Astrocyte (in vitro differentiated cells and primary cell): ENCODE results near the gene VGLL3. TPM values are rescaled to one million over a fixed set of nuclear protein-coding genes. Genes with fewer than 3 reads are reported as not detected.

Source experiments
- DNase-seq: peaks from one replicate; pipeline ENCODE4 v3.0.0-alpha.2; 2010; ENCODE audit warnings: low read depth
- FAIRE-seq: peaks from 2 replicates; lab custom pipeline; 2011; peaks lifted over from hg19 to GRCh38; lab: Jason Lieb, UNC
- H2AFZ ChIP-seq: 2 replicates; pipeline ENCODE4 v1.6.0; 2012; ENCODE audit warnings: low read depth, low read length, inconsistent platforms
- H3K27ac ChIP-seq: 2 replicates; pipeline ENCODE4 v1.5.1; 2011; ENCODE audit warnings: low read depth, low read length, inconsistent platforms
- H3K27me3 ChIP-seq: 2 replicates; pipeline ENCODE4 v1.6.0; 2011; ENCODE audit warnings: low read length, inconsistent platforms; ENCODE audit not compliant: insufficient read depth
- H3K36me3 ChIP-seq: 2 replicates; pipeline ENCODE4 v1.5.1; 2011; ENCODE audit warnings: low read length, inconsistent platforms; ENCODE audit not compliant: insufficient read depth
- H3K4me1 ChIP-seq: 2 replicates; pipeline ENCODE4 v1.5.1; 2011; ENCODE audit warnings: low read length, inconsistent platforms; ENCODE audit not compliant: insufficient read depth
- H3K4me2 ChIP-seq: 2 replicates; pipeline ENCODE4 v1.6.0; 2012; ENCODE audit warnings: low read length, inconsistent platforms
- H3K4me3 ChIP-seq: 2 replicates; pipeline ENCODE4 v1.5.1; 2011; ENCODE audit warnings: low read depth, mild to moderate bottlenecking, low read length, inconsistent platforms; ENCODE audit not compliant: insufficient read depth
- H3K79me2 ChIP-seq: 2 replicates; pipeline ENCODE4 v1.6.0; 2012; ENCODE audit warnings: mild to moderate bottlenecking, low read length, inconsistent platforms; ENCODE audit not compliant: insufficient read depth
- H3K9ac ChIP-seq: 2 replicates; pipeline ENCODE4 v1.6.0; 2012; ENCODE audit warnings: mild to moderate bottlenecking, low read length, inconsistent platforms
- H3K9me3 ChIP-seq: 2 replicates; pipeline ENCODE4 v1.5.1; 2012; ENCODE audit warnings: low read depth, mild to moderate bottlenecking, low read length, inconsistent platforms; ENCODE audit not compliant: insufficient read depth
- H4K20me1 ChIP-seq: 2 replicates; pipeline ENCODE4 v1.6.0; 2012; ENCODE audit warnings: low read length, inconsistent platforms; ENCODE audit not compliant: insufficient read depth
- H3K27ac Mint-ChIP-seq: one replicate; pipeline ENCODE4 v1.8.0; 2021; ENCODE audit warnings: mild to moderate bottlenecking, mixed read lengths; ENCODE audit not compliant: unreplicated experiment
- H3K27me3 Mint-ChIP-seq: one replicate; pipeline ENCODE4 v1.8.0; 2021; ENCODE audit warnings: low read depth, mixed read lengths; ENCODE audit not compliant: unreplicated experiment
- H3K36me3 Mint-ChIP-seq: one replicate; pipeline ENCODE4 v1.8.0; 2021; ENCODE audit warnings: low read depth, mixed read lengths; ENCODE audit not compliant: unreplicated experiment
- H3K4me1 Mint-ChIP-seq: one replicate; pipeline ENCODE4 v1.8.0; 2021; ENCODE audit warnings: low read depth, mixed read lengths; ENCODE audit not compliant: unreplicated experiment
- H3K4me3 Mint-ChIP-seq: one replicate; pipeline ENCODE4 v1.8.0; 2021; ENCODE audit warnings: mild to moderate bottlenecking, moderate library complexity, mixed read lengths; ENCODE audit not compliant: unreplicated experiment
- H3K9me3 Mint-ChIP-seq: one replicate; pipeline ENCODE4 v1.8.0; 2021; ENCODE audit warnings: mild to moderate bottlenecking, mixed read lengths; ENCODE audit not compliant: unreplicated experiment
- EZH2 ChIP-seq: IDR thresholded peaks from 2 replicates; pipeline ENCODE4 v1.6.1; 2012; ENCODE audit warnings: mild to moderate bottlenecking, low read length, inconsistent platforms; ENCODE audit not compliant: insufficient read depth
- total RNA-seq: library from RNA; stranded (reverse); gene quantifications from 2 replicates; pipeline ENCODE4 v1.2.1, GENCODE V29; 2021
- TF ChIP-seq, protein P1 (sequence below): IDR thresholded peaks from 2 replicates; pipeline ENCODE4 v1.5.1; 2011; ENCODE audit warnings: low read depth, mild to moderate bottlenecking, inconsistent platforms, low read length, moderate library complexity; ENCODE audit not compliant: insufficient read depth

Gene VGLL3
- total RNA-seq, 1 donor from 2014 or later: 63.7 TPM

DNA sequence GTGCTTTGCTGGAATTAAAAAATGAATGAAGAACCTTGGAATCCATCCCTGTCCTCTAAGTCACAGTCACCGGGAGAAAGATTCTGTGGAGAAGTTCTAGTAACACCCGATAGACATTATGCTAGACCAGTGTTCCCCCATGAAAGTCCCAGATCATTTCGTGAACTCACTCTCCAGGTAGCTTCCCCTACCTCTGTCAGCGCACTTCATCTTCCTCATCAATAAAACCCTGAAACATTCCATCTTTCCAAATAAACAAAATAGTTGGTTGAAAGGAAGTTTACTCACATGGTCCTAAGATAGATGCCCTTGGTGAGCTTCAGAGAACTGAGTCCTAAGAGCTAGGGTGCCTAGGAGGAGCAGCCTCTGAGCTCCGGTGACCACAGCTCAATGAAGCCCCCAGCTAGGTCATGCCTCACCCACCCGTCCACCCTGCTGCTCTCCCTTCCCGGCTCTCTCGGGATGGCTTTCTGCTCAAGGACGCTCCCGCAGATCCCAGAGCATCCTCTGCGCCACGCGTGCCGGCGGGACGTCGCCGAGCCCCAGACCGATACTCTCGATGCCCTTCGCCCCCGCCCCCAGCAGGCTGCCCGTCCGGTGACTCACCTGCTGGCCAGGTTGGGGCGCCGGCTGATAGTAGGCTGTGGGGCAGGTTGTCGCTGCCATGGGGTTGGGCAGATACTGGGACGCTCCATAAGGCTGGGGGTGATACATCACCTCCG is 776 bp downstream of the VGLL3 start:
- H3K27me3 ChIP-seq: no peaks in the 10 kb centered on the region
- TF ChIP-seq EZH2: no peak
- TF ChIP-seq, protein P1, sequence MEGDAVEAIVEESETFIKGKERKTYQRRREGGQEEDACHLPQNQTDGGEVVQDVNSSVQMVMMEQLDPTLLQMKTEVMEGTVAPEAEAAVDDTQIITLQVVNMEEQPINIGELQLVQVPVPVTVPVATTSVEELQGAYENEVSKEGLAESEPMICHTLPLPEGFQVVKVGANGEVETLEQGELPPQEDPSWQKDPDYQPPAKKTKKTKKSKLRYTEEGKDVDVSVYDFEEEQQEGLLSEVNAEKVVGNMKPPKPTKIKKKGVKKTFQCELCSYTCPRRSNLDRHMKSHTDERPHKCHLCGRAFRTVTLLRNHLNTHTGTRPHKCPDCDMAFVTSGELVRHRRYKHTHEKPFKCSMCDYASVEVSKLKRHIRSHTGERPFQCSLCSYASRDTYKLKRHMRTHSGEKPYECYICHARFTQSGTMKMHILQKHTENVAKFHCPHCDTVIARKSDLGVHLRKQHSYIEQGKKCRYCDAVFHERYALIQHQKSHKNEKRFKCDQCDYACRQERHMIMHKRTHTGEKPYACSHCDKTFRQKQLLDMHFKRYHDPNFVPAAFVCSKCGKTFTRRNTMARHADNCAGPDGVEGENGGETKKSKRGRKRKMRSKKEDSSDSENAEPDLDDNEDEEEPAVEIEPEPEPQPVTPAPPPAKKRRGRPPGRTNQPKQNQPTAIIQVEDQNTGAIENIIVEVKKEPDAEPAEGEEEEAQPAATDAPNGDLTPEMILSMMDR: no peak
- H3K4me1 Mint-ChIP-seq: peaks cover 32% of the 10 kb centered on the region
- peaks cover 59% of the 10 kb centered on the region for H3K4me1 ChIP-seq
- no peak for DNase-seq
- H3K27me3 Mint-ChIP-seq: no peaks in the 10 kb centered on the region
- H3K79me2 ChIP-seq: peaks cover 59% of the 10 kb centered on the region
- peak overlapping the region; percentile 86 for H3K27ac Mint-ChIP-seq
- peak overlapping the region; percentile 91 for H3K4me2 ChIP-seq
- no peaks in the 10 kb centered on the region for H3K36me3 Mint-ChIP-seq
- peak overlapping the region; percentile 98 for H3K4me3 ChIP-seq
- H3K4me3 Mint-ChIP-seq: peak overlapping the region; percentile 97
- H3K9me3 ChIP-seq: no peaks in the 10 kb centered on the region
- H3K36me3 ChIP-seq: peaks cover 3% of the 10 kb centered on the region
- peak; percentile 52 for FAIRE-seq
- H3K9ac ChIP-seq: peak overlapping the region; percentile 99
- H2AFZ ChIP-seq: peak overlapping the region; percentile 43
- no peaks in the 10 kb centered on the region for H4K20me1 ChIP-seq
- H3K9me3 Mint-ChIP-seq: no peaks in the 10 kb centered on the region
- peak overlapping the region; percentile 96 for H3K27ac ChIP-seq

DNA sequence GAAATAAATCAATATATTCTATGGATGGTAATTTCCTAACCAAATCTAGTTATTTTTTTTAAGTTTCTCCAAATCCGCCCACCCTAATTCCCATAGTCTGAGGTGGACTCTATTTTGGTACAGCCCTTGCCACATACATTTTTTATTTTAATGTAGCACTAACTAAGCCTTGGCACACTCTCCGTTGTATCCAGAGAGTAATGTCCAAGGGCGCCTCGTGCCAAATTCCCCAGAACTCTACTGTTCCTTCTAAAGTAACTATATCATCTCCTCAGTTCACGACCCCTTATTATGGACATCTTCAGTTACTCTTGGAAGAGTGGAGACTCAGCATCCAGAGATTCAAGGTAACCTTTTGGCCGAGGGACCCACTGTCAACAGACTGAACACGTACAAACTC is 1.3 kb downstream of the VGLL3 start:
- Histone ChIP-seq H3K9me3 (no peaks in the 10 kb centered on the region), H3K36me3 (peaks cover 3% of the 10 kb centered on the region), H3K27me3 (no peaks in the 10 kb centered on the region), H4K20me1 (no peaks in the 10 kb centered on the region), H3K27ac (peak overlapping the region; percentile 96), H3K4me1 (peaks cover 60% of the 10 kb centered on the region), H3K79me2 (peaks cover 64% of the 10 kb centered on the region), H2AFZ (no peak overlapping the region), H3K4me3 (peak overlapping the region; percentile 98), H3K9ac (peak overlapping the region; percentile 99), H3K4me2 (peak overlapping the region; percentile 91)
- Mint-ChIP-seq H3K4me1 (peaks cover 34% of the 10 kb centered on the region), H3K36me3 (no peaks in the 10 kb centered on the region), H3K9me3 (no peaks in the 10 kb centered on the region), H3K4me3 (peak overlapping the region; percentile 97), H3K27ac (peak overlapping the region; percentile 86), H3K27me3 (no peaks in the 10 kb centered on the region)
- TF ChIP-seq EZH2: no peak
- TF ChIP-seq, protein P1: no peak
- DNase-seq (peak; percentile 40), FAIRE-seq (no peak)

DNA sequence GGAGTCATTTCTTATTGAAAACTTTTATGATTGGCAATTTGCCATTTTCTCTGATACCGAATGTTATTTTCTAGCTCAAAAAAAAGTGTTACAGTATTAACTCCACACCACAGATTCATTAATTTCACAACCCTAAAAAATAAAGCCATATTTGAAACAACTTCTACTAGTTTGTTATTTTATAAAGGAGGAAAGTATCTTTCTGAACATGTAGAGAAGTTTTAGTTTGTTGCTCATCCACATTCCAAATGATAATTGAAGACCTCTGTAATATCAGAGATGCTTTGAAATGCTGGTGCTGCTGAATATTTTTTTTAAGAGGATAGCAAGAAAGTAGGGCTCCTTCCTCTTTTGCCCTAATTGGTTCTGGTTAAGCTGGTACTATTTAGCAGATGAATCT is 1.9 kb downstream of the VGLL3 start:
- Histone ChIP-seq H3K9ac (peak overlapping the region; percentile 99), H3K36me3 (peaks cover 3% of the 10 kb centered on the region), H2AFZ (no peak overlapping the region), H3K79me2 (peaks cover 70% of the 10 kb centered on the region), H3K4me1 (peaks cover 57% of the 10 kb centered on the region), H3K4me2 (peak overlapping the region; percentile 91), H3K9me3 (no peaks in the 10 kb centered on the region), H4K20me1 (no peaks in the 10 kb centered on the region), H3K27me3 (no peaks in the 10 kb centered on the region), H3K4me3 (peak overlapping the region; percentile 98), H3K27ac (peak overlapping the region; percentile 96)
- no peak for FAIRE-seq
- no peaks in the 10 kb centered on the region for H3K9me3 Mint-ChIP-seq
- no peak for TF ChIP-seq EZH2
- TF ChIP-seq, protein P1: no peak
- no peak for DNase-seq
- no peaks in the 10 kb centered on the region for H3K36me3 Mint-ChIP-seq
- H3K27me3 Mint-ChIP-seq: no peaks in the 10 kb centered on the region
- peaks cover 37% of the 10 kb centered on the region for H3K4me1 Mint-ChIP-seq
- H3K27ac Mint-ChIP-seq: peak overlapping the region; percentile 86
- peak overlapping the region; percentile 97 for H3K4me3 Mint-ChIP-seq
